Neuron (in vitro differentiated cells): ENCODE measurements around the gene ARHGAP27.

Source experiments
- H2AFZ ChIP-seq: one replicate; pipeline ENCODE4 v1.6.1; 2013; ENCODE audit warnings: low read depth, mild to moderate bottlenecking, inconsistent platforms, low read length, moderate library complexity
- H3K27me3 ChIP-seq: one replicate; pipeline ENCODE4 v1.6.1; 2013; ENCODE audit warnings: low read length; ENCODE audit not compliant: insufficient read depth
- H3K36me3 ChIP-seq: one replicate; pipeline ENCODE4 v1.6.1; 2013; ENCODE audit warnings: low read length; ENCODE audit not compliant: insufficient read depth
- H3K4me1 ChIP-seq: one replicate; pipeline ENCODE4 v1.6.1; 2013; ENCODE audit warnings: low read length; ENCODE audit not compliant: insufficient read depth
- H3K4me3 ChIP-seq: 2 replicates; pipeline ENCODE4 v1.5.1; 2013; ENCODE audit warnings: mild to moderate bottlenecking, low read length, moderate library complexity
- H3K9me3 ChIP-seq: one replicate; pipeline ENCODE4 v1.6.1; 2013; ENCODE audit warnings: low read length

ARHGAP27 gene

DNA sequence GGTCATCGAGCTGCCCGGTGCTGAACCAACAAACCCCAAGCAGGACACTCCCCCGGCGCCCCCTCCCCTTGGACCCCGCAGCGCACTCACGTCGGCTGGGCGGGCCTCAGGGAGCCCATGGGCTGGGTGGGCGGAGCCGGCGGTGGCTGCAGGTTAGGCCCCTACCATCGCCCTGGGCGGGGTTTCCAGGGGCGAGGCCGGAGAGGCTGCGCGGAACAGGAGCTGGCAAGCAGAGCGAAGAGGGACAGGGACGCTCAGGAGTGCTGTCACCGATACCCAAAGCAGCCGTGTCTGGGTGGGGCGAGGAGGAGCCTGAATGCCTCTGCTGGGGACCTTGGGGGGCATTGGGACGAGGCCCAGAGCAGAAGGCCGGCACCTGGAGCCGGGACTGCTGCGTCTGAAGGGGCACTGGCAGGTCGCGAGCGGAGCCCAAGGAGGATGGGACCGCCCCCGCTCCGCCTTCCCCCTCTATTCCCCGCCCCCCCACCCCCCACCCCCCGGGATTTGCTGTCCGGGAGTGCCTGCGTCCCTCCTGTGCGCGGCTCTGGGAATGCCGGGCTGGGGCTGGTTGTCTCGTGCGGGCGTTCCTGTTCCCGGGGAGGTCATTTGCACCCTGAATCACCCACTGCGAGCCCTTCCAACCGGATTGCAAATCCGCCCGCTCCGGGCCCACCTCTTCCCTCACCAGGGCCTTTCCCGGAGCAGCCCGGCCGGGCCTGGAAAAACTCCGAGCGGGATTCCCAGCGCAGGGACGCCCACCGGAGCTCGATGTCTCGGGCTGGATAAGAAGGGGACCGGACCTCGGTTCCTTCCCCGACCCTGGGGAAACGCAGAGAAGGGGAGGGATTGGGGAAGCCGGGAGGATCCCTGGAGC, 902 bp downstream of the ARHGAP27 start:
- Histone ChIP-seq H3K36me3 (peaks cover 7% of the 10 kb centered on the region), H3K4me3 (peak overlapping the region; percentile 48), H3K27me3 (peaks cover 56% of the 10 kb centered on the region), H2AFZ (peak overlapping the region; percentile 27), H3K4me1 (peaks cover 22% of the 10 kb centered on the region), H3K9me3 (no peaks in the 10 kb centered on the region)

DNA sequence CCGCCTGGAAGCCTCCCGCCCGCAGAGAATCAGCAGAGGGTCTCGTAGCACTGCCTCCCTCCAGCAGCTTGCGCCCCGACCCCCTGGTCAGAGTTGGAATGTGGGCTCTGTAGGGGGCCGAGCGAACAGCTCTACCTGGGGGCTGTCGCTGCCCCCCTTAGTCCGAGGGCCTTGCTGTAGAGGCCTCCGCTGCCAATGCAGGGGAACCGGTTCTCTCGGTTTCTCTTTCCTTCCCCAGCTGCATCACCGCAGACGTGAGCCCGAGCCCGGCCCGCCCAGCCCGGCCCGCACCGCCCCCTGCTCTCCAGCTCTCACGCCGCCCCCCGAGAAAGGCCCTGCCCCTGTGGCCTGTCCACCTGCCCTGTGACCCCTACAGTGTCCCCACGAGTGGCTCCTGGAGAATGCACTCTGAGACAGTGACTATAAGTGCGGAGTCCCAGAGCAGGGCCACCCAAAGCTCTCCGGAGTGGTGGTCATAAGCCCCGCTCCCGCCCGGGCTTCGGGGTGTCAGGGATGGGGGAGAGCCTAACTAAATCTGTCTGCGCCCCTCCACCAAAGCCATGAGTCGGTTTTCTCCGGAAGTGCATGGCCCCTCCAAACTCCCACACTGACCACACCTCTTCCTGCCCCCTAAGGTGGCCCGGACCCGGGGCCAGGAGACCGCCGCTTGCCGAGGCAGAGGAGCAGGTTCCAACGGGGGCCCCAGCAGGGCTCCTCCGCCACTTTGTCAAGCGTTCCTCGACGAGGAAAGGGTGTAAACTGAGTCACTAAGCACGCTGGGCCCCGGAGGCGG, 1.7 kb downstream of the ARHGAP27 start:
- Histone ChIP-seq H3K4me3 (peak overlapping the region; percentile 48), H3K27me3 (peaks cover 63% of the 10 kb centered on the region), H3K4me1 (peaks cover 22% of the 10 kb centered on the region)

DNA sequence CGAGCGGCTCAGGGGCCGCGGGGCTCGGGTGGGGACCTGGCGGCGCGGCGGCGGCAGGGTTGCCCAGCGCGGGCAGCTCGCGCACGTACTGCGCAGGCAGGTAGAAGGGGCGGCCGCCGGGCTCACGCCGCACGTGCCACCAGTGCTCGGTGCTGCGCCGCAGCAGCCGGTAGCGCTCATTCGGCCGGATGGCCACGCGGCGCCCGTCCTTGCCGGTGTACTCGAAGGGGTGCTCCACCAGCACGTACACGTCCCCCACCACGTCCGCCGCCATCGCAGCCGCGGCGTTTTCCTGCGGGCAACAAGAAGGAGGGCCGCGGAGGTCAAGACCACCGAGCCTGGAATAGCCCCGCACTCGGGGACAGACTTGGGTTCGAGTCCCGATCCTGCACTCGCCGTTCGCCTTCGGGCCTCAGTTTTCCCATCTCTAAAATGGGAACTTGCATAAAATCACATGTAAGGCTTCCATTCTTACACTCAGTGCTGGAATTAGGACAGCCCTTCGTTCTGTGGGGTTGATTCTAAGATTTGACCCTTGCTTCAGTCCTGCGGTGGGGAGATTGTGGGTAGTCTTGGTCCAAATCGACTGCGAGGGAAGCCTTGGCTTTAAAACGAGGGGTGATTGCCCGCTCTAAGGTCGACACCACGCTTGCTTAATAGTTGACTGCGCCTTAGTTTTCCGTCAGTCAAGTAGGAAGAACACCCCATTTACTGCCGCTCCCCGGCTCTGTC, 2.5 kb downstream of the ARHGAP27 start:
- no peak overlapping the region for H3K4me3 ChIP-seq
- H3K4me1 ChIP-seq = peaks cover 25% of the 10 kb centered on the region
- H3K36me3 ChIP-seq = no peaks in the 10 kb centered on the region
- H2AFZ ChIP-seq = no peak overlapping the region
- H3K27me3 ChIP-seq = peaks cover 63% of the 10 kb centered on the region
- no peaks in the 10 kb centered on the region for H3K9me3 ChIP-seq

More for the DNA sequence above, 1.7 kb downstream of the ARHGAP27 start:
- Histone ChIP-seq H2AFZ (no peak overlapping the region), H3K36me3 (no peaks in the 10 kb centered on the region), H3K9me3 (no peaks in the 10 kb centered on the region)

DNA sequence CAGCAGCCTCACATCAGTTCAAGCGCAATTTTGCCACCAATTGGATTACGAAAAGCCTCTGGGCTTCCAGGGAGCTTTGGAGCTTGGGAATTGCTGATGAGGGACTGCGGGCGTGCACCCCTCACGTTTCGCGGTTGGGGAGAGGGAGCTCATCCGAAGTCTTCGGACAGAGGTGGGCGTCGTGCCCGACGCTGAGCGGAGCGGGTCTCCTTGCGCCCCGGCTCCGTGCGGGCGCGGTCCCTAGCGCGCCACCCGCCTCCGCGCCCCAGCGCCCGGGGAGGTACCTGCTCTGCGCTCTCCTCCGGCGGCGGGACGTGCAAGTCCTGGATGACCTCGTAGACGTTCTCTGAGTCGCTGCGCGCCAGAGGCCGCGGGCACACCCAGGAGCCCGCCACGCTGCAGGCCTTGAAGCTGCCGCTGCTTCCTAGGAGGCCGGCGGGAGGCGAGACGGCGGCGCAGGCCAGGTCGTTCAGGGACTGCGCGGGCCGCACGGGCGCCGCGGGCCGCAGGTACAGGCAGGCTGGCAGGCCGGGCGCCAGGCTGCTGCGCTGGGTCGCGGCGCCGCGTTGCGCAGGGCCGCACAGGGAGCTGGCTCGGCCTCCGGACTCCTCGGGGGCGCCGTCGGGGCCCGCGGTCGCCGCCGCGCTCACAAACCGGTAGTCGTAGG, 3.2 kb downstream of the ARHGAP27 start:
- Histone ChIP-seq H2AFZ (no peak overlapping the region), H3K36me3 (no peaks in the 10 kb centered on the region), H3K4me3 (no peak overlapping the region), H3K4me1 (peaks cover 26% of the 10 kb centered on the region), H3K27me3 (peaks cover 63% of the 10 kb centered on the region), H3K9me3 (no peaks in the 10 kb centered on the region)

DNA sequence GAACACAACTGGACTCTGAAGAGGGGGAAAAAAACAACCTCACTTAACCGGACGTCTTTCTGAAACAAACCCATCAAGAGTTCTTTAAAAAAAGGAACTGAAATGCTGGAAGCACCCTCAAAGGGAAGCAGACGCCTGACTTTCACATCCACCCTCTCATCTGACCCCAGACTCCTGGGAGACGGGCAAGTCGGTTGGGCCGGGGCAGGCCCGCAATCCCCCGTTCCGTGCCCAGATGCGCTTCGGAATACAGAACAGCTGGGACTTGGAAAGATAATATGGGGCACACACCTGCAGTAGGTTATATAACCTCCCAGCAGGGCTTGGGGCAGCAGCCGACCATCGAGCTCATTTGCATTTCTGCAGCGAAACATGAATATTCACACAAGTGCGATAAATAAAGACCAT, 3.7 kb downstream of the ARHGAP27 start:
- Histone ChIP-seq H3K9me3 (no peaks in the 10 kb centered on the region), H3K4me1 (peaks cover 26% of the 10 kb centered on the region), H3K36me3 (no peaks in the 10 kb centered on the region), H3K4me3 (no peak overlapping the region), H3K27me3 (peaks cover 63% of the 10 kb centered on the region), H2AFZ (no peak overlapping the region)

DNA sequence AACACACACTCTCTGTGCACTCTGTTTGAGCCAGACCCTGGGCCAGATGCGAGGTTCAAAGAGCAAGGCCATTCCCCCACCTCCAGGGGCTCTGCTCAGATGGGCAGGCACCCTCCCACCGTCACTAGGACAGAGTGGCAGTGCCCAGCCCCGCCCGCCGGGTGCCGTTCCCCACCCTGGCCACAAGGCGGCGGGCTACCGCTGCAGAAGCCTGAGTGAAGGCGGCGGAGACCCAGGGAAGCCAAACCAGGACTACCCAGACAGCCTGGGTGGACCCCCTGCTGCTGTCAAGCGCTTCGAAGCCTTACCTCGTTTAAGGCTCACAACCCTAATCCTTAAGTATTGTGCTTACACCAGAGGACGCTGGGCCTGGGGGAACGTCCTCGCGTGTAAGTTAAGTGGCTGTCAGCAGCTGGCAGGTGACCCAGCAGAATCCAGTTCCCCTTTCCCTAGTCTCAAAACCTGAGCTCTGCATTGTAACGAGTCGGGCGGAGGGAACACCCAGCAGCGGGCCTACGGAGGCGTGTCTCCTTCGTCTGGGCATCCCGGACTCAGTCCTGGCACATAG, 4.5 kb downstream of the ARHGAP27 start:
- Histone ChIP-seq H3K4me3 (no peak overlapping the region), H2AFZ (no peak overlapping the region), H3K36me3 (no peaks in the 10 kb centered on the region)

DNA sequence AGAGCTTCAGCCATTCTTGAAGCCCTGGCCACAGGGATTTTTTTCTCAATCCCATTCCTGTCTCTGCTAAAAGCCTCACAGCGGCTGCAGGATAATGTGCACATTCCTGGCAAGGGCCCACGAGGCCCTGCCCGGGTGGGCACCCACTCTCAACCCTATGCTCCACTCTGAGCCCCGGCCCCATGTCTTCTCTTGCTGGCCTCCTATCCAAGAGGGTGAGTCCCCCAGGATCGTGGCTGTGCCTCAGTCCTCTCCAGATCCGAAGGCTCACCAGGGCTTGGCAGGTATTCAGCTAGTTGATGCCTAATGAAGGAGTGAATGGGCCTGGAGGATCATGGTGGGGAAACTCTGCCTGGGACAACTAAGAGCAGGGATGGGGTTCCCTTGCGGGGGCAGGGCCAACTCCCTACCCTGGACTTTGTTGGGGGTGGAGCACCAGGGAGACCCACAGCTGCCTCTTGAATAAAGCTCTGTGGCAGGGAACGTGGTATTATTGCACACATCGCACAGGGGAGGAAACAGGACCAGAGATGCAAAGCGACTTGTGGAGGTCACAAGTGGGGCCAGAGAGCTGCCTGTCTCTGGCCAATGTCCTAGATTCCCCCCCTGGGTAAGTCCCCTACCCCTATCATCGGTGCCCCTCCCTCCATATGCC, 5.4 kb downstream of the ARHGAP27 start:
- no peaks in the 10 kb centered on the region for H3K9me3 ChIP-seq
- no peak overlapping the region for H3K4me3 ChIP-seq
- H3K36me3 ChIP-seq = no peaks in the 10 kb centered on the region
- H3K4me1 ChIP-seq = peaks cover 25% of the 10 kb centered on the region
- no peak overlapping the region for H2AFZ ChIP-seq
- H3K27me3 ChIP-seq = peaks cover 55% of the 10 kb centered on the region

More for the DNA sequence above, 4.5 kb downstream of the ARHGAP27 start:
- Histone ChIP-seq H3K4me1 (peaks cover 26% of the 10 kb centered on the region), H3K27me3 (peaks cover 59% of the 10 kb centered on the region), H3K9me3 (no peaks in the 10 kb centered on the region)

DNA sequence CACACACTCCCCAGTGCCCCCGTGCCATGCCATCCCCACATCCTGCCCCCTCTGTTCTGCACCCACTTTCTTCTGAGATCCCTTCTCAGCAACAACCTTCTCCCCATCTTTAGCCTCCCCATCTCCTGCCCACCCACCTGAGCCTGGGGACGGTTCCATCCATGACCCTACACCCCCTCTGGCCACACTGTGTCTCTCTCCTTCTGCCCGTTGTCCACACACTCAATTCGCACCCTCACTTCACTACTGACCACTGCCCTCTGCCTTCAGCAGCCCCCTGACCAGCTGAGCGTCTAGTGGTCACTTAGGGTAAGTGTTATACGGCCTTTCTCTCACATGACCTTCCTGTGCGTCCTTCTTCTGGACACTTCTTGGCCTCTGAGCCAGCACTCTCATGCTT, 6.1 kb downstream of the ARHGAP27 start:
- Histone ChIP-seq H3K36me3 (no peaks in the 10 kb centered on the region), H3K4me1 (peaks cover 21% of the 10 kb centered on the region), H3K9me3 (no peaks in the 10 kb centered on the region), H2AFZ (no peak overlapping the region), H3K4me3 (no peak overlapping the region), H3K27me3 (peaks cover 50% of the 10 kb centered on the region)

DNA sequence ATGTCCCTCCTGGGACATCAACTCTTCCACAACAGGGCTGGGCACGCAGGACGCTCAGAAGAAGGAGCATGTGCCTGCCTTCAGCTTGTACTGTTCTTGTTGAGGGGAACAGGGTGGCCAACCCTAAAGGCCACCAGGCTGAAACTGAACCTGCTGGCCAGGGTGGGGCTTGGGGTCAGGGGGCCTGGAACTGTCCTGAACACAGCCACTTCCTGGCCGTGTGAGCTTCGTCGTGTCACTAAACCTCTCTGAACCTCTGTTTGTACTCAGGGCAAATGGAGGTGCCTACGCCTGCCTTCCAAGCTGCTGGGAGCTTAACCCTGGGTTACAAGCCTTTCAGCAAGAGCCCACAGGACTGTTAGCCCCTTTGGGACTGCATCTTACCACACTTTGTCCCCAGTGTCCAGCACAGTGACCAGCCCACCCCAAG, 6.7 kb downstream of the ARHGAP27 start:
- no peak overlapping the region for H2AFZ ChIP-seq
- H3K27me3 ChIP-seq = peaks cover 45% of the 10 kb centered on the region
- H3K36me3 ChIP-seq = no peaks in the 10 kb centered on the region
- no peaks in the 10 kb centered on the region for H3K9me3 ChIP-seq
- H3K4me1 ChIP-seq = peaks cover 18% of the 10 kb centered on the region
- H3K4me3 ChIP-seq = peak overlapping the region; percentile 51

DNA sequence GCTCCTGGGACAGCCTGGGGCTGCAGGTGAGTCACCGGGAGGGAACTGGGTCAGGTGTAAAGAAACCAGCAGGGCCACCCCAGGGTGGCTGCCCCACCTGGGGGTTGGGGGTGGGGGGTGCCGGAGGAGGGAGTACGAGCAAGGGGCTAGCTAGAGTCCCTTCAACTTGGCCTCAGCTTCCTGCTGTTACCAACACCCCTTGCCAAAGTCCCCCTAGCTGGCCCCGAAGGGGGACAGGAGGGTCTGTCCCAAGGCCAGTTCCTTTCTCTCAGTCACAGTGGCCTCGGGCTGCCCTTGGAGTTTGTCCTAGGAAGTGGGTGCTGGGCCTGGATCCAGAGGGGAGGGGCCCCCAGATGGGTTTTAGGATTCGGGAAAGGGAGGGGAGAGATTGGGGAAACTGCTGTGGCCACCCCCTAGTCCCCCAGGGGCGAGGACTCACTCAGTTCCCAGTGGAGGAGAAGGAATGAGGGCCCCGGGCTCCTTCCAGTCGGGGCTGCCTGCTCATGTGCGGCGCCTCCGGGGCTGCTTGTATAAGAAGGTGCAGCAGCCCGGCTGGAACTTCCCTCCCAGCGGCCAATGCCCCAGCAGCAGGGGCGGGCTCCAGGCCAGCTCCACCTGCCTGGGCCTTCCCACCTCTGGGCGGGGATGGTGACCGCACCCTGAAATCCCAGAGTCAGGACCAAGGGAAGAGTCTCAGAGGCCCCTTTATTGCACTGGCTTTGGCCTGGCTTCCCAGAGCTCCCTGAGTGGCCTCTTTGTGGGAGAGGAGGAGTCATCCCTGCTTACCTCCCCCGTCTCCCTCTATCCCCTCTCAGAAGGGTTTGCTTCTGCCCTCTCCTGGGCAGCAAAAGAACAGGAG, 7.3 kb downstream of the ARHGAP27 start:
- Histone ChIP-seq H3K27me3 (peaks cover 38% of the 10 kb centered on the region), H3K36me3 (no peaks in the 10 kb centered on the region), H3K9me3 (no peaks in the 10 kb centered on the region), H2AFZ (peak overlapping the region; percentile 76), H3K4me3 (peak overlapping the region; percentile 51), H3K4me1 (peaks cover 18% of the 10 kb centered on the region)

DNA sequence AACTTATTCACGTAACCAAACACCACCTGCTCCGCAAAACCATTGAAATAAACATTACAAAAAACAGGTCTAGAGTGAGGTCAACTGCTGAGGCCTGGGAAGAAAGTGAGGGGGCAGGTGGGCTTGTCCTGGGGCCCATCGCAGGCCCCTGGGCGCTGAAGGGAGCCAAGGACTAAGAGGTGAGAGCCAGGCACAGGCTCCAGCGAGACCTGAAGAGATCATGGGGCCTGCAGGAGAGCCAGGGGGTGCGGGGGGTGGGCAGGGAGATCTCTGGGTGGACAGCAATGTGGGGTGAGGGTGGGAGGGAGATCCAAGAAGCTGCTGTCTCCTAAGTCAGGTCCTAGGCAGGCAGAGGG, 7.9 kb downstream of the ARHGAP27 start:
- Histone ChIP-seq H3K36me3 (no peaks in the 10 kb centered on the region), H2AFZ (no peak overlapping the region), H3K4me3 (no peak overlapping the region), H3K9me3 (no peaks in the 10 kb centered on the region), H3K27me3 (peaks cover 32% of the 10 kb centered on the region), H3K4me1 (peaks cover 18% of the 10 kb centered on the region)
